ENCODE results near the gene C1orf174.

The C1orf174 gene

DNA sequence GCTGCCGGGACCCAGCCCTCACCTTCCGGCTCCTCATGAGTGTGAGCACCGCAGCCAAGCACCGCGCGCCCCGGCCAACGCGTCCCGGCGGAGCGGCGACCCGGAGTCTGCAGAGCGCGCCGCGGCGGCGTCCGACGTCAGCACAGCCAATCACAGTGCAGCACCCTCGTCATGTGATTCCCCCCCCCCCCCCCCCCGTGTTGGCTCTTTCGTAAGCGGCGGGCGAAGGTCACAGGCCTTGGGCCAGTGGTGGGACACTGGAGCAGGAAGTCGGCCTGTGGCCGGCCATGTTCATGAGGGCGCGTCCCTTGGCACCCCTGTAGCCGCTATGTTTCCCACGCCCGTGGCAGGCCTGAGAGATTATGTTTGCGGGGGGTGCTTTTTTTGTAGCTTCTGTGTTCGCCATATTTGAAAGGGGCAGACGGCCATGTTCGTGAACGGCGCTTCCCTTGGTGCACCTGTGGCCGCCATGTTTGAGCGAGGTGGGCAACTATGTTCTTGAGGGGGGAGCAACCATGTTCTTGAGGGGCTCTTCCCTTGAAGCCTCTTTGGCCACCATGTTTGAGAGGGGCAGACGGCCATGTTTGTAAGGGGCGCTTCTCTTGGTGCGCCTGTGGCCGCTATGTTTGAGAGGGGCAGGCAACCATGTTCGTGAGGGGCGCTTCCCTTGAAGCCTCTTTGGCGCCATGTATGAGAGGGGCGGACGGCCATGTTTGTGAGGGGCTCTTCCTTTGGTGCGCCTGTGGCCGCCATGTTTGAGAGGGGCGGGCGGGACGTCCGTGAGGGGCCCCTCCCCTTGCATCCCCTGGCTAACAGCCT lies at the start of gene C1orf174:
TSS of gene C1orf174 (minus strand) at position 123 of the 819 bp plus-strand sequence. CDS start at position 37, 86 bp downstream.
- peak; percentile 97 for DNase-seq

DNA sequence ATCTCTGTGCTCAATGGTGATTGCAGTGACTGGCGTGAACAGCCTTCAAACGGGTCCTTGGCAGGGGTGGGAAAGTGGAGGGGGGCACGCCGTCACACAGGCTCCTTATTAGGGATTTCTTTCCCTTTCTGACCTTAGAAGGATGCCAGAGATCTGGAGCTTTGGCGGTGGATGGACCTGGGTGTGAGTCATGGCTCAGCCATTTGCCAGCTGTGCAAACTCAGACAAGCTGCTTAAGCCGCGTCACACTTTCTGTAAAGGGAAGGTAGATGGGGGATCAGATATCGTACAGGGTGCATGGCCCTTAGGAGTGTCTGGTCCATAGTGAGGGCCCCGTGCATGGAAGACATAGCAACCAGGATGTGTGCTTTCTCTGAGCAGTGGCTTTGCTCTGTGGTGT lies 48.3 kb upstream of the C1orf174 start:
- no peak for DNase-seq

DNA sequence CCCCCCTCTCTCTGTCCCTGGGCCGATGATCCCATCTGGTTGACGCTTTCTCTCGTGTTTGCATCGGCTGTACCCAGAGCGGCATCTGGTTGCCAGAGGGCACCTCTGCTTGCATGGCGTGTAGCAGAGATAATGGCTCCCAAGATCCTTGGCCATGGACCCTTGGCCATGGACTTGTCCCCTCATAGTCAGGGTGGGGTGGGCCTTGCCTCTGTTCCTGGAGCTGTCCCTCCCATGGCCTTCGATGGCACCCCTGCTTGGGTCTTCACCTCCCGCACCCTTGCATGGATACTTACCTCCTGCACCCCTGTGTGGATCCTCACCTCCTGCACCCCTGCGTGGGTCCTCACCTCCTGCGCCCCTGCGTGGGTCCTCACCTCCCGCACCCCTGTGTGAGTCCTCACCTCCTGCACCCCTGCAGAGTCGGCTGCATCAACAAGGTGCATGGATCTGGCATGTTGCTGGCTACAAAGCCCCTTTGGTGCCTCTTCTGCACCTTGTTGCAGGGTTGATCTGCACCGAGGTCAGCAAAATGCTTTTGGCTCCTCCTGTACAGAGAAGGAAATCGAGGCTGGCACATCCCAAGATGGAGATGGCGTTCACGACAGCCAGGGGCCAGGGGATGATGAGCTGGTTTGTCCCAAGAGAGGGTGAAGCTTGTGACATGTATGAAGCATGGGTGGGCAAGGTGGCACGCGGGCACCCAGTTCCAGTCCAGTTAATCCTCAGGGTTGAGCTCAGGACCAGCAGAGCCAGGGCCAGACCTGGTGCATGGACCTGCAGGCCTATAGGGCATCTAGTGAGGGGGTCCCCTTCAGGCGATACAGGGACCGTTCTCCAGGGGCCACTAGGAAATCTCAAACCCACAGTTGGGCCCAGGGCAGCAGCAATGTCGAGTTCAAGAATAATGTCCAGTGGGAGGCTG lies 46.1 kb upstream of the C1orf174 start:
- no peak for DNase-seq

DNA sequence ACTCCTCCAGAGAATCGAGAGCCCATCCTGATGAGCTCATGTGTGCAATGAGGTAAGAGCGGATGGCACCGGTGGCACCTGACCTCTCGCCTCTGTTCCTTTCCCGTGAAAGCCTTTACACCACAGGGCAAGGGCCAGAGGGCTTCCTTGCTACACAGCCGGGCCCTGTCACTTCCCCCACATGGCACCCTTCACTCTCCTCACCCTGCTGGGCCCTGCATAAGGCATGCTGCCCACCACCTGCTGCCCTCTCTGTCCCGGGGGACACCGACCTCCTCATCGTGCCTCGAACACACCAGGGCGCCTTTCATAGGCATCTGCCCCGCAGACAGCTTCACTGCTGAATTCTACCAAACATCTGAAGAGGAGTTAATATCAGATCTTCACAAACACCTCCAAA lies 45.1 kb upstream of the C1orf174 start:
- no peak for DNase-seq

DNA sequence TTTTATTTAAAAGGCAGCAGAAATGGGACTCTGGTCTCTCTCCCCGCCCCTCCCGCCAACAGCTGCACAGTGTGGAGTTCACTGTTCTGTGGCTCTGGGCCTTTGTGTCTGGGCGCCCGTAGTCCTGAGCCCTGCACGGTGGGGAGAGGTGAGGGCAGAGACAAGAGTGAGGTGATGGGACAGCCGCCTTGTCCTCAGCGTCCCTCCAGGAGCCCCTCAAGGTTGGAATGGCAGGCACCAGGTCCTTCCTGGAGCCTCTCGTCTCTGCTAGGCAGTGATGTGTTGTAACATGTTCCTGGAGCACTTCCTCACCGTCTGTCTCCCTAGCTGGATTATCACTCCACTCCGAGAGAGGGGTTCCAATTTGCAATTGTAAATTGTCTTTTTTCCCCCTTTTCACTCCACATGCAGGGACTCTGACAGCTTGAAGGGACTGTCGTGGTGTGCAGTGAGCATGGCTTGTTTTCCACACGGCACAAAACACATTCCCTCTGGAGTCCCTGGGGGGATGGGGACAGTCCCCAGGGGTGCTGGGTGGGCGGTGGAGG lies 44.6 kb upstream of the C1orf174 start:
- DNase-seq = no peak

DNA sequence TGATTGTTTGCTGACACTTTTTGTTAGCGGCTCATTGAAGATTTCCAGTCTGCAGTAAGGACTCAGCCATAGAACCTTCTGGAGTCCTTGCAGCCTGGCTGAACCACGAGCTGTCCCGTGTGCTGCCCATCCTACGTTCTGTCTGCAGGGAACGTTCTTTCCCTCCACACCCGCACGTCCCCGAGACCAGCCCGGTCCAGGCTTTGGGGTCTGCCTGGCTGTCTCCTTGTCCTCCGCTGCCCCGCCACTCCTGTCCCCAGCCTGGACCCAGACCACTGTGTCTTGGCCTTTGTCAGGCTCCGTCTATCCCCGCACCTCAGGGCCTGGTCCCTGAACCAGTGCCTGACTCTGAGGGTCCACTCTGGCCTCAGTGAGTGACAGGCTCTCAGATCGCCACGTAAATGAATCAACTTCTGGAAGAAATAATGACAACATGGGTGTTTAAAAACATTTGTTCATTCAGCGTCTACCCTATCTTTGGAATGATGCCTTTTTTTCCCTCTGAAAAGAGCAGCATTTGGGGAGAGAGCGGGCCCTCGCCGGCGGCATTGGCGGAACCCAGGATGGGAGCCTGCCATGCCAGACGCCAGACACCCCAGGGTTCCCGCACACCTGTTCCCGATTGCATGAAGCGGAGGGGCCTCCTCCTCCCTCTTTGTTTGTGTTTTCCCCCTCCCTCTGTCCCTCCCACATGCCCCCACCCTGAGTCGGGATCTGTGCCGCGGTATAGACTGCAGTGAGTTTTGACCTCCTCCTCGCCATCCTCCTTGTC lies 43.9 kb upstream of the C1orf174 start:
- DNase-seq = no peak

DNA sequence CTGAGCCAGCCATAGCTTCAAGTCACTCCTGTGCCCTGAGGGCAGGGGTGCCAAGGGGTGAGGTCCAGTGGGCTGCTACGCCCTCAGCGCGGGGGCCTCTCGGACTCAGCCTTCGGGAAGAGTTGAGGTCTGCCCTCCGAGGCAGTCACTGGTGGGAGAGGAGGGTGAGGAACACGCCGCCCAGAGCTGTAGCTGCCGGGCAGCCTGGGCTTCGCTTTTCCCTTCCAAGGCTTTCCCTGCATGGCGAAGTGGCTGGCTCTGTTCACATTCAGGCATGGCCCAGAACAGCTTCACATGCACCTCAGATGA lies 43.0 kb upstream of the C1orf174 start:
- DNase-seq = no peak

DNA sequence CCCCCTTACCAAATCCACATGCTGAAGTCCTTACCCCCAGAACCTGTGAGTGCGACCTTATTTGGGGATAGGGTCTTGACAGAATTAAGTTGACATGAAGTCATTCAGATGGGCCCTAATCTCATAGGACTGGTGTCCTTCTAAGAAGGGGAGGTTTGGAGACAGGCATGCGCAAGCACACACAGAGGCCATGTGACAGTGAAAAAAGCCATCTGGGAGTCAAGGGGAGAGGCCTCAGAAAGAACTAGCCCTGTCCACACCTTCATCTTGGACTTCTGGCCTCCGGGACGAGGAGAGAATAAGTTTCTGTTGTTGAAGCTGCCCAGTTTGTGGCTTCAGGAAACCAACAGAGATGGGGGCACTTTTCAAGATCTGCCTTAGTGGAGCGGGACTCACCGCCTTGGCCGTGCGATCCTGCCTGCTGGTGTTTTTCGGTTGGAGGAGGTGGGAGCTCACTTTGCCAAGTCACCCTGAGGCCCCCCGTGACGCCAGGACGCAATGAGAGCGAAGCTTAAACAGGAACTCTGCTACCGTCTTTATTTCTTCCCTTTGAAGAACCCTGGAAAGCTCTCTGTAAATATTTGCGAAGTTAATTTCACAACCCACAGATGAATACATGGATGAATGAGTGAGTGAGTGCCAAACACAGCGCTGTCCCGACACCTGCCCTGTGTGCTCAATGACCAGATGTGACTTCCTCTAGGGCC lies 42.5 kb upstream of the C1orf174 start:
- DNase-seq = no peak

DNA sequence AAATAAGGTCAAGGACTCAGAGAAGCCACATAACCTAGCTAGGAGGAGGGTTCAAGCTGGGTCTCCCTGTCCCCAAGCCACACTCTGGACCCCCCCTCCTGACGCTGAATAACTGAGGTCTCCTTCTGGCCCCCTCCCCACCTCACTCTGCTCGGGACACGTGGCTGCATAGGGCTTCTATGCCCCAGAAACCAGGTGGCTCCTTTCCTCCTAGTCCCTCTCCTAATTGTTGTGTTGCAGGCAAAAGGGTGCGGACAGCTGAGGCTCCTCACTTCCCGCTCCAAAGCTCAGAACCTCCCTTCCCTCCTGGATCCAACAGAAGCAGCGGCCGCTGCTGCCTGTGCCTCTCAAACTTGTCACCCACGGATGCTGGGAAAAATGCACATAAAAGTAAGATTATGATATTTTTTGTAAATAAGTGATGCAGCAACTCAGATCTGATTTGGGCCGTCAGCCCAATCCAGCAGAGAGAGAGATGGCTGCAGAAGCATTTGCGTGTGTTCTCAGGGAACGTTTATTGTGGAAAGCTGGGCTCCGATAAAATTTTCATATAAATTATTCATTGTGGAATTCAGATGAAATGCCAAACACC lies 40.8 kb upstream of the C1orf174 start:
- no peak for DNase-seq

DNA sequence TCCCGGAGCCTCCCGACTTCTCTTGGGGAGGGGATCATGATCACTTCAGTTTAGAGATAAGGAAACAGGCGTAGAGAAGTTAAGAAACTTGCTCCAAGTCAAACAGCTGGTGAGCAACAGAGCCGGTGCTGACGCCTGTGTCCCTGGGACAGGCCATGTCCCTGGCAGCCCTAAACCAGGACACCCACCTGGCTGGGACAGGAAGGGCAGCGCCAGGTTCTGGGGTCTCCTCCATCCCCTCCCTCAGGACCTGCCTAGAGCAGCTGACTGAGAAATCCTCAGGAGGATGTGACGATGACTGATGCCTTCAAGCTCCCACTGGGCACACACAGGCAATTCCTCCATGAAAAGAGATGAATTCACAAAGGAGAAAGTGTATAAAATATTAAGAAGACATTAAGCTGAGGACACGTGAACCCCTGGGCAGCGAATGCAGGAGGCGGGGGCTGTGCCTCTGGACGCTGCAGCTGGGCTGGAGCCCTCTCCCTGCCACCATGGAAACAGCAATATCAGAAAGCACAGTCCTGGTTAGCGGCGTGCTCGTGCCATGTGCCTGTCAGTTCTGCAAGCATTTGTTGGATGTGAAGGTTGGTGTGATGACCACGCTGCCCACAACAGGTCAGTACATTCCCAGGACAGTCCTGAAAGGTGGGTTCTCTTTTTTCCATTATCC lies 40.1 kb upstream of the C1orf174 start:
- no peak for DNase-seq

DNA sequence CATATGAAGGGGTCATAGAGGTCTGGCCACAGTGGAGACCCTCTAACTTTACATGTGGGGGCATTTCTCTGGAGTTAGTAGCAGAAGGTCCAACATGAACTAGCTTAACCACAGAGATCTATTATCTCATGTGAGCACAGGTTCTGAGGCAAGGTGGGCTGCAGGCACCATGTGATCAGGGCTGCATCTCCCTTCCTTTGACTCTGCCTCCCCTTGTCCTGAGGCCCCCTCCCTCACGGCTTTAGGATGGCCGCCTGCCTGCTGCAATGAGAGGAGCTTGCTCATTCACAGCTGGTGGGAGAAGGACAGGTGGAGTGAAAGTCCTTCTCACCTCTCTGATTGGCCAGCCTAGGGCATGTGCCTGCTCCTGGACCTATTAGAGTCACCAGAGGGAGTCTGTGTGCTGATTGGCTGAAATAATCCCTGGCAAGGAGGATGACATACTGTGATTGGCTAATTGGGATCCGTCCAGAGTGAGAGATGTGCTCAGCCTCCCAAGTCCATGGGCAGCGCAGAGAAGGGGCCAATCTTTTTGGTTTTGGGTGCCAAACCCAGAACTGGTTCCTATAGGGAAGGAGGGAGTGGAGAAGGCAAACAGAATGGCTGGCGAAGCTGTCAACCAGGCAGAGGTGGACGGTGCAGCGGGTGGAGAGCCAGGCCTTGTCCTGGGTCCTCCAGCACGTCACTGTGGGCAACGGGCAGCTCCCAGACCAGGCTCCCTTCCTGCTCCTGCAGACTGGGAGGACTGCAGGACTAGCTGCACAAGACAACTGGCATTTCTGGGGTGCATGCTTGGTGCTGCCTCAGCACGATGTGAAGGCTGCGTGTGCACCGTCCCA lies 39.4 kb upstream of the C1orf174 start:
- no peak for DNase-seq

DNA sequence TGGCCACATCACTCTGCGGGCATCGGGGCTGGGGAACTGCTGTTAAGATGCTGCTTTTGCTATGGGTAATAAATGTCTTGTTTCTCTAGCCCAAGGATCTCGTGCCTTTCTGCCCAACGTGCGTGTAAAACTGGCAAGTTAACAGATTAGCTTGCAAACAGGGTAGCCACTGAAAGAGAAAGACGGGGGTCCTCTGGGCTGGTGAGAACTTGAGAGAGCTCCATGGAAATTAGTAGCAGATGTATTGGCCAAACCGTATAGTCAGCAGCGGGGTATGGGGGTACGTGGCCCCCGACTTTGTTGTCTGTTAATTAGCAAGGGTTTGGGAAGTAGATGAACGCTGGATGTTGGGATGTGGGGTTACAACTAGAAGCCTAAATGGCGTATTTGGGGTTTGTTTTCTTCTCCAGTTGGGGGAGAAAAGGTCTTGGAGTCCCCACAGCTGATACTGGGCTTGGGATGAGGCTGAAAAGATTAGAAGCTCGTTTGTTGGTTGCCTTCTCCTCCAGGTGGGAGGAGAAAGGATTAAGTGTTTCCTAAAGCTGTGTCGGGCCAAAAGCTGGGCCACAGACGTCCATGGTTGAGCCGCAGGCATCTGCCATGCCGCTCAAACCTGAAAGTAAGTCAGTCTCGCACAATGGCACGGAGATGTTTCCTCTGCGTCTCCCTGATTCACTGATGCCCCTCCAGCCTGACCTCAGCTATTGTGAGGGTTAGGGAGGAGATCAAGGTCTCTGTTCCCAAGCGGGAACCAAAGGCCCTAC lies 32.3 kb upstream of the C1orf174 start:
- DNase-seq = no peak

DNA sequence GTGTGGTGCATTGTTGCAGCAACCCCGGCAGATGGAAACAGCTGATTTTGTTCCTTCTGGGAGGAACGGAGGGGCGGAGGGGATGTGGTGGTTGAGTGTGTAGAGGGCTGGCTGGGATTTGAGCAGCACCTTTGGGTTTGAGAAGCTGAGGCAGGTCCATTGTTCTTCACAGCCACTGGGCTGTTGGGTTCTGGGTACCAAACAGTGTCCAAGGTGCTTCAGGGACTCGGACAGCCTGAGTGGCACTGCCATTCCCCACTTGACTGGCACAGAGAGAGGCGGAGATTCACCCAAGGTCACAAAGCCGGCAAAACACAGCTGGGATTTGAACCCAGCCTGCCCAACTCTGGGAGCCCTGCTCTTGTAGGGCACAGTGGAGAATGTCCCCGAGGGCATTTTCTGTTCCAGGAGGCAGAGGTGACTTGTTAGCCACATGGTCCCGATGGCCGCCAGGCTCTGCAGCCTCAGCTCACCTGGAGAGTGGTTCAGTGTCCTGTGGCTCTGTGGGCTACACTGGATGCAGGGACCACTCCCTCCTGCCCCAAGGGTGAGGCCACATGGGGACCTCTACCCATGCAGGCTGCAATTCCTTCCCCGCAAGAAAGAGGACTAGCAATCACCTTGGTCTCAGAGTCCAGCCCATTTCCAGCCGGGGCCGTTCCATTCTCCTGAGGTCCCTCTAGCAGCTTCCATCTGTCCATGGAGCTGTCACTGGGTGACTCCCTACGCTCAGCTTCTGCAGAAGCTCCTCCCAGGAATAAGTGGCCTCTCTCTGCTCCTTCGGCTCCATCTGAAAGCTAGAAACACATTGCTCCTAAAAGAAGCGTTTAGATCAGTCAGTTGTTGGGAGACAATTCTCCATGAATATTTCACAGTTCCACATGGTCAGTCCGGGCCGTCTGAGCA lies 31.2 kb upstream of the C1orf174 start:
- DNase-seq = no peak

DNA sequence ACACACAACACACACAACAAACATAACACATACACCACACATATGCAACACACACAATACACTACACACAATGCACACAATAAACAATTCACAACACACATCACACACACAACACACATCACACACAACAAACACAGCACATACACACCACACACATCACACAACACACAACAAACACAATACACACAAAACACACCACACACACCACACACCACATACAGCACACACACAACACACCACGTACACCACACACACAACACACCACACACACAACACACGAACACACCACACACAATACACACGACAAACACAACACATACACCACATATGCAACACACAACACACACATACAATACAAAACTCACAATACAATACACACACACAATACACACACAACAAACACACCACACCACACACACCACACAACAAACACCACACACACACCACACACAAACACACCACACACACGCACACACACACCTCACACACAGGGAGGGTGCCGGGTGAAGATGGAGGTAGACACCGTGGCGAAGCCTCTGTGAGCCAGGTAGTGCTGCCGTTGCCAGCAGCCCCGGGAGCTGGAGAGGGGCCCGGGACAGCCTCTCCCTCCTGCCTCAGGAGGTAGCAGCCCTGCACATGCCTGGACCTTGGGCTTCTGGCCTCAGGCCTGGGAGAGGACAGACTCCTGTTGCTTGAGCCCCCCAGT lies 30.4 kb upstream of the C1orf174 start:
- no peak for DNase-seq

DNA sequence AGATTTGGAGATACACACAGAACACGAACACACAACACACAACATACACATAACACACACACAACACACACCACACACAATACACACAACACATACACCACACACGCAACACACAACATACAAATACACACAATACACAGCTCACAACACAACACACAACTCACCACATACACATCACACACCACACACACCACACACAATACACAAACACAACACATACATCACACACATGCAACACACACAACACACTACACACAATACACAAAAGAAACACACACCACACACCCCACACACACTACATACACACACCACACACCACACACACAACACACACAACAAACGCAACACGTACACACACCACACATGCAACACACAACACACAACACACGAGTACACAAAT lies 29.1 kb upstream of the C1orf174 start:
- DNase-seq = no peak

DNA sequence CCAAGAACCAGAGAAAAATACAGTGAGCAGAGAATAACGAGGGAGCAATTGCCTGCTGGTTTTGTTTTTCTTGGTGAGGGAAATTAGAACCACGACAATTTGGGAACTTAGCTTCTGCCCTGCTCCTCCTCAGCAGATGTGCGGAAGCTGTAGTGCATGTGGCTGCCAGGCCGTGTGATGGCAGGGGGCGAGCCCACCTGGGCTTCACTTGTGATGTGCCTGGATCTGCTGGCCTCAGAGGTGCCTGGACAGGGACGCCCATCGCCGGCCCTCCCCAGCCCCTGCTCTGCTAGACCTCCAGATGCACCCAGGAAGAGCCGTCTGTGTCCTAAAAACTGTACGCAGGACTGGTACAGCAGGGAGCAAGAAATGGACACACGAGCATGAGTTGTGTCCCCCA lies 28.5 kb upstream of the C1orf174 start:
- no peak for DNase-seq

DNA sequence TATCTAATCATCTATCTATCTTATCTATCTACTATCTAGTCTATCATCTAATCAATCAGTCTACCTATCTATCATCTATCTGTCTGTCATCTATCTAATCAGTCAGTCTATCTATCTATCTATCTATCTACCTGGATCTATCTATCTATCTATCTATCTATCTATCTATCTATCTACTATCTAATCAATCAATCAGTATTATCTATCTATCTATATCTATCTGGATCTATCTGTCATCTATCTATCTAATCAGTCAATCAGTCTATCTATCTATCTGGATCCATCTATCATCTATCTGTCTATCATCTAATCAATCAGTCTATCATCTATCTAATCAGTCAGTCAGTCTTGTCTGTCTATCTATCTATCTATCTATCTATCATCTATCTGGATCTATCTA lies 26.9 kb upstream of the C1orf174 start:
- DNase-seq = no peak

DNA sequence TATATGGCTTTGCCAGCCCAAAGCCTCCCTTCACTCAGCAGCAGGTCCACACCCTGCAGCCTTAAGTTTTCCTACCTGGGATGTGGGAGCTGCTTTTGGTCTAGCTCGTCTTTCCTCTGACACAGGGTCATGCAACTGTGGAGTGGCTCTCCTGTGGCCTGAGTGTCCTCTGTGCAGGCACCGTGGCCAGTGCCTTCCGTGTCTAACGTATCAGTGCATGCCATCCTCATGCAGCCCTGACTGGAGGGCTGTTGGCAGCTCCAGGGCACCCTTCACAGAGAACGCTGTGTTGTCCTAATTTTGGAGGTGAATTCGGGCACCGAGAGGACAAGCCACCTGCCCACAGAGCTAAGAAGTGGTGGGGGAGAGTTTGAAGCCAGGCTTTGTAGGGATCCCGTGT lies 25.7 kb upstream of the C1orf174 start:
- DNase-seq = no peak
